GM18861 (cell line): ENCODE data around the gene ZCCHC14.
A peak's percentile ranks its signal among the peaks of the same experiment; 100 is the strongest.
"Not testable (repeated sequence)": the region's sequence is repeated elsewhere in the genome, so short reads cannot be mapped to it uniquely, and the experiment has no call there.

Experiments
- ATAC-seq: cut with Tn5 transposase; IDR thresholded peaks from one replicate; pipeline ENCODE4 v1.9.1; 2021; ENCODE audit not compliant: unreplicated experiment

The ZCCHC14 gene

GRCh38 chr16:87388818-87389134 lies 104.0 kb downstream of the ZCCHC14 start:
- ATAC-seq, result no peak

- peak; percentile 41 for ATAC-seq
Observed at GRCh38 chr16:87387942-87388817, 104.6 kb downstream of the ZCCHC14 start.

- not testable (repeated sequence) for ATAC-seq
Observed at GRCh38 chr16:87384875-87385167, 108.0 kb downstream of the ZCCHC14 start.

- ATAC-seq, result peak; percentile 5
Observed at GRCh38 chr16:87384162-87384874, 108.5 kb downstream of the ZCCHC14 start.

- ATAC-seq, result peak; percentile 35
Observed at GRCh38 chr16:87383505-87384161, 109.2 kb downstream of the ZCCHC14 start, which contains the start of gene FBXO31. Gene FBXO31 (minus strand): TSS chr16:87383776. CDS start chr16:87383744, 32 bp downstream.

- no peak for ATAC-seq
Observed at GRCh38 chr16:87382023-87382785, 110.6 kb downstream of the ZCCHC14 start.

GRCh38 chr16:87380881-87381280 lies 111.9 kb downstream of the ZCCHC14 start:
- ATAC-seq, result no peak

- no peak for ATAC-seq
Observed at GRCh38 chr16:87380403-87380802, 112.4 kb downstream of the ZCCHC14 start.

GRCh38 chr16:87379312-87379752 lies 113.5 kb downstream of the ZCCHC14 start:
- not testable (repeated sequence) for ATAC-seq

GRCh38 chr16:87376660-87377059 lies 116.2 kb downstream of the ZCCHC14 start:
- no peak for ATAC-seq

GRCh38 chr16:87375426-87376135 lies 117.2 kb downstream of the ZCCHC14 start:
- ATAC-seq, result no peak

- ATAC-seq, result no peak
Observed at GRCh38 chr16:87374313-87374712, 118.5 kb downstream of the ZCCHC14 start.

GRCh38 chr16:87372305-87372704 lies 120.5 kb downstream of the ZCCHC14 start:
- ATAC-seq, result no peak

- no peak for ATAC-seq
Observed at GRCh38 chr16:87371261-87371866, 121.5 kb downstream of the ZCCHC14 start.

- ATAC-seq, result no peak
Observed at GRCh38 chr16:87369796-87370719, 122.8 kb downstream of the ZCCHC14 start.

GRCh38 chr16:87369117-87369765 lies 123.6 kb downstream of the ZCCHC14 start:
- no peak for ATAC-seq

- ATAC-seq, result no peak
Observed at GRCh38 chr16:87368029-87368770, 124.6 kb downstream of the ZCCHC14 start.

GRCh38 chr16:87367529-87367928 lies 125.3 kb downstream of the ZCCHC14 start:
- no peak for ATAC-seq
